Measurements from ENCODE around the gene GHRH.

Gene GHRH

GRCh38 chr20:37260923-37261322, 691 bp downstream of the GHRH start:
- DNase-seq: no peak

GRCh38 chr20:37259865-37260264, 1.7 kb downstream of the GHRH start:
- DNase-seq: no peak

DNA sequence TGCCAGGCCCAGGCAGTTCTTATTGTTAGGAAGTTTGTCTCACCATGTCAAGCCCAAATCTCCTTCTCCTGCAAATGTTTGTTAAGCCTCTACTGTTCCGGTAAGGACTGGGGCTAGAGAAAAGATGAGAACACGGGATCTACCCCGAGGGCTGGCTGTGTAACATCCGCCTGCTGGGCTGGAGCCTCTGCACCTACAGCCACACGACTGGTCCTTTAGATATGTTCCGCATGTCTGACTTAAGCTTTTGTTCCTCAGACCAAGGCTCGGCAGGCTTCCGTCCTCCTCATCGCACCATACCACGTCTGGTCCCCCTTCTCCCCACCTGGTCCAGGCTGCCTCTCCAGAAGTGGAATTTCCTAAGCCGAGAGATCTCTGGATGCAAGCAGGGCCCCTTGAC, 2.6 kb downstream of the GHRH start:
- DNase-seq: no peak

DNA sequence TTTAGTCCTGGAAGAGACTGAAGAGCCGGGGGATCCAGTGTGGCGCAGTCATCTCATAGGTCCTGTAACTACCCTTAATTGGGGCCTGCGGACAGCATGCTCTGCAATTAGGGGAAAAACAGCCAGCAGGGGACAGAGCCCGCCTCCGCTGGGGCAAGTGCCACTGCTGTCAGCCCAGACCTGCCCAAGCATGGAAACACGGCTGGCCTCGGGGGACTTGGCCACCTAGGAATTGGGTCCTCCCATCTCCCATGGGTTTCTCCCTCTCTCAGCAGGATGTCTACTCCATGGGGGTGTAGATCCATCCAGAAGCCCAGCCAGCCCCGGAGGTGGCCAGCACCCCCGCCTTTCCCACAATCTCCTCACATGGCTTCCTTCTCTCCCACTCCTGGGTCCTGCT, 3.6 kb downstream of the GHRH start:
- no peak for DNase-seq

- DNase-seq: no peak
These were observed 4.1 kb downstream of the GHRH start for GRCh38 chr20:37257530-37257929.

- DNase-seq: no peak
These were observed 5.3 kb downstream of the GHRH start for GRCh38 chr20:37256286-37256685.

- no peak for DNase-seq
These were observed 7.3 kb downstream of the GHRH start for GRCh38 chr20:37254114-37254878.

- DNase-seq: no peak
These were observed 8.5 kb downstream of the GHRH start for GRCh38 chr20:37253087-37253486.

DNA sequence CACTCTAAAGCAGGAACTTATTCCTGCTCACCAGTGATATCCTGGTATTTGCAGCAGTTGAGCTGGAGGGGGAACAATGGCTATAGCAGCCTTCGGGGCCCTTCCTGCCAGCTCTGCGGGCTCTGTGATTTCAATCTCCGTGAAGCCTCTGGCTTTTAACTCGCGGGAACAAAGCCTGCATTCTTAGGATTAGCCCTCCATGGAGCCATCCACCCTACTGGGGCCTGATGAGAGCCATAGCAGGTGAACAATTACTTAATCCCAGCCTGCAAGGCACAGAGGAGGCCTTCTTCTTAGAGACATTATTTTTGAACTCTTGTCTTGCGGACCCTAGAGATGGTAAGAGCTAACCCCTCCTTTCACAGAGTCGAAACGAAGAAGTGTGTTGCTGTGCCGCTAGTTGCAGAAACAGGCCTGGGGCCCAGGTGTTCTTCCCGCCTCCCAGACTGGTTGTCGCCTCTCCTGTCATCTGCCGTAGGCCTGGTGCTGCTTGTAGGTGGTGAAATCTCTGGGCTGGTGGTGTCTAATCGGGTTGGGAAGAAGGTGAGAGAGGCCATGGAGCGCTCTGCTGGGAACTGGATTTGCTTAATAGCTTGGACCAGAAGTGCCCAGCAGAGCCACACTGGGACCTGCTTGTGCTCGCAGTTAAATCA, 9.7 kb downstream of the GHRH start:
- DNase-seq: no peak

- DNase-seq: no peak
These were observed 12.3 kb downstream of the GHRH start for GRCh38 chr20:37249304-37249703.

GRCh38 chr20:37247547-37247946, 14.1 kb downstream of the GHRH start:
- no peak for DNase-seq

- no peak for DNase-seq
These were observed 14.9 kb downstream of the GHRH start for GRCh38 chr20:37246736-37247135.

- DNase-seq: no peak
These were observed 16.1 kb downstream of the GHRH start for GRCh38 chr20:37245216-37246150.

DNA sequence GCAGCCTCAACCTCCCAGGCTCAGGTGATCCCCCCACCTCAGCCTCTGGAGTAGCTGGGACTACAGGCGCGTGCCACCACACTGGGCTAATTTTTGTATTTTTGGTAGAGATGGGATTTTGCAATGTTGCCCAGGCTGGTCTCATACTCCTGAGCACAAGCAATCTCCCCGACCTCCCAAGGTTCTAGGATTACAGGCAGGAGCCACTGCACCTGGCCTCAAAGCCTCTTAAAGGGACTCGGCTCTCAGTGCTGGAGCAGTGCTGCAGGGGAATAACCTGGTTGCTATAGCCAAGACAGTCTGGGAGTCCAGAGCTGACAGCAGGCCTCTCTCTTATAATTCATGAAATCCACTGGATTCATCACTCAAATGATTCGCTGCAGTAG, 17.0 kb downstream of the GHRH start:
- no peak for DNase-seq

GRCh38 chr20:37243937-37244571, 17.6 kb downstream of the GHRH start:
- DNase-seq: no peak

DNA sequence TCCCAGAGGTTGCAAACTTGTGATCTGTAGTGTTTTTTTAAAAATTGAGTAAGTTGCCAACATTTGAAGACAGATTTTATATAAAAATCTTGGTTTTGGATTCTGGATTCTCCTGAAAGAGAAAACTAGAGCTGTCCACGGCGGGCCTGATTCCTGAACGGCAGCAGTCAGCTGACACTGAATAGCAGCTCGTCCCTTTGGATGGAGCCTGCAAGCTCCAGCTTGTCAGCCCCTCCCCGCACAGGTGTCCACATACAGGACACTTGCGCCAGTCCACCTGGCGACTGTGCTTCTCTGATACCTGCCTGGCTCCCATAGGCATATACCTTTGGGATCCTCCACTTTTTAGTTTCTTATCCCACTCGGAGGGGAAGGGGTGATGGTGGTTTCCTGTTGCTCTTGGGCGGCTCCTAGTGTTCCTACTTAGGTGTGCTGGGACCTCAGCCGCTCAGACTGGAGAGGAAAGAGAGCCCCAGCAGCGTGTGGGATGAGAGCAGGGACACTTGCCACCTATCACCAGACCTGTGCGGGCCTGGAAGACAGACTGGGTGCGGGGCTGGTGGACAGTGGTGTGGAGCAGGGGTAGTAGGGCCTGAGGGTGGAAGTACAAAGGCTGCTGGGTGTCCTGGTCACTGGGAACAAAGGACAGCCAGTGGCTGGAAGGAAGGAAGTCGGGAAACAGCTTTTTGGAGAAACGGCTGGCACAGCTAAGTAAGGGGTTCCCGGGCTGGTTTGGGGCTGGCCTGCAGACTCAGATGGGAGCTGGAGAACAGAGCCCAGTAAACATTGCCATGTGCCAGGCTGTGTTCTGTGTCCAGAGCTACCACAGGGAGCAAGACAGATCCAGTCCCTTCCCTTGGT, 18.3 kb downstream of the GHRH start:
- no peak for DNase-seq

- no peak for DNase-seq
These were observed 19.1 kb downstream of the GHRH start for GRCh38 chr20:37242503-37242902.

GRCh38 chr20:37240337-37241067, 21.1 kb downstream of the GHRH start:
- no peak for DNase-seq

DNA sequence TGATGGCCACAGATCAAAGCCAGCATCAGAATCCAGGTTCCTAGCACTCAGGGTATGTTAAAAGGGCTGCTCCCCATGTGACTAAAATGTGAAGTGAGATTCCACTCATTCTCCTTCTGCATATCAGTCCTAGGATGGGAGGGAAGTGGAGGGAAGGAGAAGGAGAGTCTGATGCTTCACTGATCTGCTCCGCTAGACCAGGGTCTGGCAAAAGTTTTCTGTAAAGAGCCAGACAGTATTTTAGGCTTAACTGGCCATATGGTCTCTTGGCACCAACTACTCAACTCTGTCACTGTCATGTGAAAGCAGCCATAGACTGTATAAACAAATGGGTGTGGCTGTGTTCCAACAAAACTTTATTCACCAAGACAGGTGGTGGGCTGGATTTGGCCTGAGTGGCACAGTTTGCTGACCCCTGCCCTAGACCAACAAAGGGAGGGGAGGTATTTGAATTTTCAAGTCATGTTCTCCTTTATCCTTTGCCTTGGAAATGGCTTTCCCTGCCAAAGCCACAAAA, 22.6 kb downstream of the GHRH start:
- DNase-seq: no peak

DNA sequence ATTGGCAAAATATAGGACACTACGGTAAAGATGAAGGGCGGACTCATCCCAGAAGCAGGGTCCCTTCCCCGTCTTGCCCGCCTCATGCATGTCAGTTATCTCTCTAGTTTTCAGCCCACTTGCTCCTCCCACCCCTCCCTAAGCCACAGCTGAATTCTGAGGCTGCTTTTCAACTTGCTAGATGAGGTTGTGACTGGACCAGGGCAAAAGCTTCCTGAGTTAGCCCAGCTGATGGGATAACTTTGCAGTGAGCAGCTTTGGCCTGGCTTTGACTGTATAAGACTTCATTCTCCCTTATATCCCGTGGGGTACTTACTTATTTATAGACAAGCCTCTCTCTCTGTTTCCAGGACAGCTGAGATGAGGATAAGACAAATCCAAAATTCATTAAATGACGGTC, 23.2 kb downstream of the GHRH start:
- no peak for DNase-seq

DNA sequence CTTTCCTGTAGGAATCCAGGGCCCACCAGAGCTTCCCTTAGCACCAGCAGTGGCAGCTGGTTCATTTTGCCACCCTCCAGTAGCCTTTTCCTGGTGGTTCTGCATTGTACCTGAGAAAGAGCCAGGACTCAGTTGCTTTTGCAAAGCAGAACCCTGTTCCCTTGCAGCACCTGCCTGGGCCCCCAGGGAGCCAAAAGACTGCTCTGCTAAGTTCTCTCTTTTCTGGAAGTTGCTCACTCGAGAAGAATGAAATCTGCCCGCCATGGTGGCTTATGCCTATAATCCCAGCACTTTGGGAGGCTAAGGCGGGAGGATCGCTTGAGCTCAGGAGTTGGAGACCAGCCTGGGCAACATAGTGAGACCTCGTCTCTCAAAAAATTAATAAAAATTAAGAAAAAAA, 24.0 kb downstream of the GHRH start:
- no peak for DNase-seq

Measured in hematopoietic multipotent progenitor cell treated with erythropoietin and hydrocortisone succinate and interleukin-3 and kit ligand, for 8 days (in vitro differentiated cells).